GM12892 (cell line): ENCODE data around the gene ALG9.

ENCODE experiments used
- POLR2A ChIP-seq: IDR thresholded peaks from 2 replicates; pipeline ENCODE4 v1.6.1; 2011; ENCODE audit warnings: low read depth, low read length, control low read depth
- POLR2AphosphoS5 ChIP-seq: IDR thresholded peaks from 2 replicates; pipeline ENCODE4 v1.6.1; 2011; ENCODE audit warnings: low read depth, low read length, control low read depth
- TAF1 ChIP-seq: IDR thresholded peaks from 2 replicates; pipeline ENCODE4 v1.6.1; 2011; ENCODE audit warnings: low read depth, mild to moderate bottlenecking, control low read depth, low read length, borderline replicate concordance

DNA sequence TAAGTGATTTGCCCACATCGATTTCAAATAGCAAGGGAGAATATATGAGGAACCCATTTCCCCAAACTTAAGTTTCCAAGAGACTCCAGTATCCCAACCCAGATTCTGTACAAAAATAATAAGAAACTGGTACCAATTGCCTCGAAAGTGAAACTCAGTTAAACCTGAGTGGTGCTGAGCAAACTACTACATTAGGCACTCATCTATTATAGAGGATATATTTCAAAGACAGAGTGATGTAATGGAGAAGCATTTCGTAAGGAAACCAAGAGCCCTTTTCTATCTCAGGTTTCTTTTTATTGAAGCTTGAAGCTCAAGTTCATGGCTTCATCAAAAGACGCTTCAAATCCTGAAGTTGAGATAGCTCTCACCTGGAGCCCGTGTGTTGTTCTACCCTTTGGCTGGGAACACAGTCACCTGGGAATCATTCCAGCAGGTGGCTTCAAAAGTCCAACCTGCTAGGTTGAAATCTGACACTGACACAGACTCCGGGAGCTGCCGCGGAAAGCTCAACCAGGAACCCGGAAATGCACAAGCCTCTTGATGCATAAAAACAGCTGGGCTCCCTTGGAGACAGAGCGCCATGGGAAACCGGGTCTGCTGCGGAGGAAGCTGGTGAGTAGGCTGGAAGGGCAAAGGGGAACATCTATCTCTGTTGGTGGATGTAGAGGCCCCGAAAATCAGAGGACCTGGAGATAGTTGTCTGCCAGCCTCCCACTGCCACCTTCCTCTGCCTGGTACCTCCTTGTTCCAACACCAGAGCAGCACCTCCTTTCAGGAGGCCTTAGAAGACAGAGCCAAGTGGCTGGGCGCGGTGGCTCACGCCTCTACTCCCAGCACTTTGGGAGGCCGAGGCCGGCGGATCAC is 47.2 kb upstream of the ALG9 start, which contains the start of gene C11orf52:
- TF ChIP-seq POLR2A (no peak), POLR2AphosphoS5 (no peak), TAF1 (no peak)
